Astrocyte of the cerebellum (primary cell): ENCODE results near the gene TMTC2.

Experiments
- DNase-seq: peaks from one replicate; pipeline ENCODE4 v3.0.0-alpha.2; 2011; ENCODE audit warnings: low read depth
- H3K4me3 ChIP-seq: 2 replicates; pipeline ENCODE4 v1.5.1; 2011; ENCODE audit warnings: mild to moderate bottlenecking, low read depth, low read length, moderate library complexity
- in situ Hi-C: cut with HindIII; loops from 2 replicates; pipeline ENCODE4 v1.10.0; 2017; ENCODE audit warnings: low sequenced_read_pairs
- TF ChIP-seq, protein P1 (sequence below): IDR thresholded peaks from 2 replicates; pipeline ENCODE4 v1.5.1; 2012; ENCODE audit warnings: low read length, low read depth, moderate library complexity, mild to moderate bottlenecking; ENCODE audit errors: missing control alignments

TMTC2 gene

DNA sequence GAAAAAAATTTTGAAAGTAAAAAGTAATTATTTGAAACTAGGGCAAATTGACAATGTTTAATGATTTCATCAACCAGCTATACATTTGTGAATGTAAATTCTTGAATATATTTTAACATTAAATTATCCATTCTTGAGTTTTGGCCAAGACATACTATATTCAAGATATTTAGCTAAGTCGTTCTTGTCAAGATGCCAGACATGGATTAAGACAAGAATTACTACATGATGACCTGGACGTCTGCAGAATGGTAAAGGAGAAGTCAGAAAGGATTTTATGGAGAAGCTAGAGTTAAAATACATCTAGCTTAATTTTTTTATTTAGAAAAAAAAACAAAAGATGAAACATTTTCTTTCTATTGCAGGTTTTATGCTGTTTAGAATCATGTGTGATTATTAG lies 255.8 kb downstream of the TMTC2 start:
- no peak for DNase-seq
- H3K4me3 ChIP-seq: no peak overlapping the region
- TF ChIP-seq, protein P1, sequence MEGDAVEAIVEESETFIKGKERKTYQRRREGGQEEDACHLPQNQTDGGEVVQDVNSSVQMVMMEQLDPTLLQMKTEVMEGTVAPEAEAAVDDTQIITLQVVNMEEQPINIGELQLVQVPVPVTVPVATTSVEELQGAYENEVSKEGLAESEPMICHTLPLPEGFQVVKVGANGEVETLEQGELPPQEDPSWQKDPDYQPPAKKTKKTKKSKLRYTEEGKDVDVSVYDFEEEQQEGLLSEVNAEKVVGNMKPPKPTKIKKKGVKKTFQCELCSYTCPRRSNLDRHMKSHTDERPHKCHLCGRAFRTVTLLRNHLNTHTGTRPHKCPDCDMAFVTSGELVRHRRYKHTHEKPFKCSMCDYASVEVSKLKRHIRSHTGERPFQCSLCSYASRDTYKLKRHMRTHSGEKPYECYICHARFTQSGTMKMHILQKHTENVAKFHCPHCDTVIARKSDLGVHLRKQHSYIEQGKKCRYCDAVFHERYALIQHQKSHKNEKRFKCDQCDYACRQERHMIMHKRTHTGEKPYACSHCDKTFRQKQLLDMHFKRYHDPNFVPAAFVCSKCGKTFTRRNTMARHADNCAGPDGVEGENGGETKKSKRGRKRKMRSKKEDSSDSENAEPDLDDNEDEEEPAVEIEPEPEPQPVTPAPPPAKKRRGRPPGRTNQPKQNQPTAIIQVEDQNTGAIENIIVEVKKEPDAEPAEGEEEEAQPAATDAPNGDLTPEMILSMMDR: no peak
- in situ Hi-C loops: no loop called here

DNA sequence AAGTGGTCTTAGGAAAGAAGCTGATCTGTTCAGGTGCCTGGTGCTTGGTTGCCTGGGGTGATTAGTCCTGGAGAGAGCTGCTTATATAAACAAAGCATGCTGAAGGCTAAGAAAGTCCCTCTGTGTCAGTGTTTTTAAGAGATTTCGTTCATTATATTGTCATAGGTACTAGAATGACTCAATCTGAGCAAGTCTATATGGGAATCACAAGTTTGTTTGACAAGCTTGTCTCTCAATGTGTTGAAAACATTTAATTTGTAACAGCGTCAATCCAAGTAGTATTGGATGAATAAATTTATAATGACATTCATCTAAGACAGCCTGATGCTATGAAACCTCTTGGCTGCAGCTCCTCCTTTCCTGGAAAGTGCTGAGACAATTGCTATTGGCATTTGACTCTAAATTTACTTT lies 256.3 kb downstream of the TMTC2 start:
- TF ChIP-seq, protein P1: no peak

DNA sequence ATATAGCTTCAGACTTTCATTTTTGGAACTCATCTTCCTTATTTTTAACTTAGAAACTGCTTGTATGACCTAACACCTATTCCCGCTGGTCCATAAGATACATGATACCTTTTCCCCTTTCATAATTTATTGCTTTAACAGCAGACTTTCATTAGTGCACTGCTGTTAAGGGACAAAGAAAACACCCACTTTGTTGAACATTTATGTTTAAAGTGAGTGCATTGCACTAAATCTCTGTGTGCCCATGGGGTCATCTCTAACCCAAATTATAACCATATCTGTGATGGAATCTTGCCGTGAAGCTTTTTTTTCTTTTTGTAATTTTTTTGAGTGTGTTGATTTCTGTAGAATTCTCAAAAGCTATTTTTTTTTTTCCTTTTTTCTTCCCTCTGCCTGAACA lies 261.8 kb downstream of the TMTC2 start:
- in situ Hi-C loops: no loop called here
- H3K4me3 ChIP-seq: no peak overlapping the region
- DNase-seq: no peak
- TF ChIP-seq, protein P1: no peak

More for the DNA sequence above, 256.3 kb downstream of the TMTC2 start:
- no peak overlapping the region for H3K4me3 ChIP-seq
- DNase-seq: no peak
- in situ Hi-C loops: no loop called here

DNA sequence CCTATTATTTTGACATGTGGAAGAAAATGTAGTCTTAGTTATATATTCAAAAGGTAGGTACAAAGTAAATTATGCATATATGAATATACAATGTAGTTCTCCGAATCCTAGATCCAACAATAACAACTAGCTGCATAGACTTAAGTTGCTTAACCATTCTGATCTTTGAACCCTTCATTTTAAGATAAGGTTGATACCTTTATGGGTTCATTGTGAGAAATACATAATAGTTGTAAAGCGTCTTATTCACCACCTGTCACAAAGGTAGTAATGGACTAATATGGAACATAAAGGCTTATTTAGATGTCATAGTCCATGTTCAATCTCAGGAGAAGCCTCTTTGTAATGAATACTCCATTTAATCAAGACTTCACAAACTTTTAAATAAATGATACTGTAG lies 263.6 kb downstream of the TMTC2 start:
- no peak for DNase-seq
- TF ChIP-seq, protein P1: no peak
- in situ Hi-C loops: no loop called here
- no peak overlapping the region for H3K4me3 ChIP-seq

DNA sequence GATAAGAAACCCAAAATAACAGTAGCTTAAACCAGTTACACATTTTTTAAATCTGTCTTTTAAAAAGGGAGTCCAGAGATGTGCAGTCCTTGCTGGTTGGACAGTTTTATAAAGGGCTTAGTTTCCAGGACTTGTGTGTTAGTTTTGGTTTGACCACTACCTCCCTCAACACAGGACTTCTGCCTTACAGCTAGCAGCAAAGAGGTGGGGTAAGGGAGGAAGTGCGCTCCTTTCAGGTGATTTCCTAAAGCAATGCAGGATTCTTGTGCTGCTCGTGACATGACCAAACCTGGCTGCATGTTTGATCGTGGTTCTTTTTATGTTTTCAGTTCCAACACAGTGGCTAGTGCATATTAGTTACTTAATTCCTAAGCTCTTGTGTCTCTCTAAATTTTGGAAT lies 266.2 kb downstream of the TMTC2 start:
- in situ Hi-C loops: no loop called here
- no peak for DNase-seq
- no peak overlapping the region for H3K4me3 ChIP-seq
- TF ChIP-seq, protein P1: no peak

DNA sequence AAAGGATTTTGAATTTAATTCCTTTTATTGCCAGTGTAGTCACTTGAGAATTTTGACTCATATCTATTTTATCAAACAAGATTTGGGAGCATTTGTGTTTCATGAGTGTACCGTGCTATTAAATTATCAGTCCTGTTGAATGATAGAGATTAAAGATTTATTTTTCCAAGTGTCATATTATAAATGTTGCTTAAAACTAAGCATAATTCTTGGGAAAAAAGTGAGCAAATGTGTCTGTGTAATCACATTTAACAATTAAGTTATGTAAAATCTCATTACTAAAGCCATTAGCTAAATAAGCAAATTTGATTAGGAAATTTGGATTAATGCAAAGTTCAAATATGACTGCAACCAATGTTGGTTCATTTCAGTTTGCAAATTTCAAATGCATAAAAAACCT lies 266.7 kb downstream of the TMTC2 start:
- DNase-seq: no peak
- in situ Hi-C loops: no loop called here
- TF ChIP-seq, protein P1: no peak
- H3K4me3 ChIP-seq: no peak overlapping the region

DNA sequence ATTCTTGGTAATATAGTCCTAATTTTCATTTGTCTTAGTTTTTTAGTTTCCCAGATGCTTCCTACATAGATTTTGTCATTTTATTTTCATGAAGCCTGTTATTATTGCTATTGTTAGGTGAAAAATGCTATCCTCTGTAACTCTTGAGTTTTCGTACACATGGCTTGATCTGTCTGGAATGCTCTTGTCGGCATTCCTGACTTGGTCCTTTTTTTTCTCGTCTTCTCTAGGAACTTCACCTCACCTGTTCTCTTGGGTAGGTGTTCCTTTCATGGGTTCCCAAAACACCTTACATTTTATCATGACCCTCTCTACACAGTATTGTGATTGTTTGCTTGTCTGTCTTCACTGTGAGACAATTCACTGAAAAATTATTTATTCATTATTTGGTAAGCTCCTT lies 267.4 kb downstream of the TMTC2 start:
- TF ChIP-seq, protein P1: no peak
- H3K4me3 ChIP-seq: no peak overlapping the region
- DNase-seq: no peak
- in situ Hi-C loops: no loop called here
